SK-N-MC (cell line): ENCODE data around the gene ABCB6.

Experiments
- EZH2 ChIP-seq: fragments of 200-600 bp; sonication (generic); IDR thresholded peaks from one replicate; pipeline ENCODE4 v1.6.1; 2017; ENCODE audit warnings: antibody characterized with exemption
- FOXP2 ChIP-seq: optimal IDR thresholded peaks from 2 replicates; pipeline ENCODE3; 2011; ENCODE audit warnings: mild to moderate bottlenecking, moderate library complexity; ENCODE audit not compliant: insufficient read depth; ENCODE audit errors: extremely low read length, control extremely low read depth
- POLR2AphosphoS5 ChIP-seq: IDR thresholded peaks from 2 replicates; pipeline ENCODE4 v1.6.1; 2012; ENCODE audit warnings: mild to moderate bottlenecking, low read depth, low read length, borderline replicate concordance

- TF ChIP-seq POLR2AphosphoS5 = no peak
- no peak for TF ChIP-seq EZH2
- TF ChIP-seq FOXP2 = no peak
These were observed 2.2 kb downstream of the ABCB6 start for GRCh38 chr2:219216535-219216915.
